Measurements from ENCODE around the gene ADCY1.

- TF ChIP-seq CTCF (conservative IDR thresholded peaks at IDR 0.05 in 1 of 2, IDR thresholded peaks at IDR 0.05 in 1 of 2; ENCODE audit: low read depth in 1 of 2, low read length in 2 of 2) = no peak
- TF ChIP-seq EZH2 (IDR thresholded peaks at IDR 0.05; ENCODE audit: low read length, missing control alignments) = no peak
These were observed 78.5 kb downstream of the ADCY1 start for GRCh38 chr7:45652630-45653029.
